ENCODE data around the gene DOCK3.
"Not testable (repeated sequence)": the region's sequence is repeated elsewhere in the genome, so short reads cannot be mapped to it uniquely, and the experiment has no call there.

DOCK3 gene

GRCh38 chr3:51338632-51339031 is 663.9 kb downstream of the DOCK3 start:
- DNase-seq, result no peak

GRCh38 chr3:51340013-51340829 is 665.5 kb downstream of the DOCK3 start:
- no peak for DNase-seq

- DNase-seq, result no peak
Observed at GRCh38 chr3:51340989-51341636, 666.4 kb downstream of the DOCK3 start.

- no peak for DNase-seq
Observed at GRCh38 chr3:51343918-51344687, 669.4 kb downstream of the DOCK3 start.

GRCh38 chr3:51350751-51351150 is 676.0 kb downstream of the DOCK3 start:
- no peak for DNase-seq

GRCh38 chr3:51353131-51353530 is 678.4 kb downstream of the DOCK3 start:
- DNase-seq, result no peak

GRCh38 chr3:51353691-51354090 is 679.0 kb downstream of the DOCK3 start:
- DNase-seq, result no peak

- DNase-seq, result no peak
Observed at GRCh38 chr3:51354172-51354571, 679.4 kb downstream of the DOCK3 start.

- DNase-seq, result no peak
Observed at GRCh38 chr3:51354731-51355615, 680.2 kb downstream of the DOCK3 start.

- DNase-seq, result no peak
Observed at GRCh38 chr3:51355891-51356578, 681.3 kb downstream of the DOCK3 start.

- DNase-seq, result no peak
Observed at GRCh38 chr3:51357856-51358255, 683.1 kb downstream of the DOCK3 start.

GRCh38 chr3:51358981-51359380 is 684.3 kb downstream of the DOCK3 start:
- DNase-seq, result no peak

- no peak for DNase-seq
Observed at GRCh38 chr3:51360806-51361205, 686.1 kb downstream of the DOCK3 start.

GRCh38 chr3:51361746-51362145 is 687.0 kb downstream of the DOCK3 start:
- DNase-seq, result no peak

GRCh38 chr3:51362476-51362875 is 687.7 kb downstream of the DOCK3 start:
- no peak for DNase-seq

GRCh38 chr3:51368276-51368675 is 693.5 kb downstream of the DOCK3 start:
- DNase-seq, result not testable (repeated sequence)

GRCh38 chr3:51371943-51372557 is 697.3 kb downstream of the DOCK3 start:
- no peak for DNase-seq

GRCh38 chr3:51373658-51374421 is 699.1 kb downstream of the DOCK3 start:
- no peak for DNase-seq

GRCh38 chr3:51374456-51374855 is 699.7 kb downstream of the DOCK3 start:
- no peak for DNase-seq

GRCh38 chr3:51375136-51375535 is 700.4 kb downstream of the DOCK3 start:
- DNase-seq, result no peak

- no peak for DNase-seq
Observed at GRCh38 chr3:51375571-51375970, 700.8 kb downstream of the DOCK3 start.
